Measurements from ENCODE around the gene RAB18.

DNA sequence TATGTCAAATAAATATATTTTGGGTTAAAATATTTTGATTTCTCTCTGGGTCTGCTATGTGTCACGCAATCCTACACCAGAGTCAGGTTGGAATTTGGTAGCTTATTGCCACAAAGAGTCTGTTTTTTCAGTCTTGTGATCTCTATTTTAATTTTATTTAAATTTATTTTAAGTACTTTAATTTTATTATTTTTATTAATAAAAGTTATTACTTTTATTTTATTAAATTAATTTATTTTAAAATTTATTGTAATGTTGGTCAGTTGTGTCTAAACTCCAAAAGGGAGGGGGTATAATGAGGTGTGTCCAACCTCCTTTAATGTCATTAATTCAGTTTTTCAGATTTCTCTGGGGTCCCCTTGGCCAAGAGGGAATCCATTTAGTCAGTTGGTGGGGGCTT lies 42.8 kb upstream of the RAB18 start:
- TF ChIP-seq, protein P1, sequence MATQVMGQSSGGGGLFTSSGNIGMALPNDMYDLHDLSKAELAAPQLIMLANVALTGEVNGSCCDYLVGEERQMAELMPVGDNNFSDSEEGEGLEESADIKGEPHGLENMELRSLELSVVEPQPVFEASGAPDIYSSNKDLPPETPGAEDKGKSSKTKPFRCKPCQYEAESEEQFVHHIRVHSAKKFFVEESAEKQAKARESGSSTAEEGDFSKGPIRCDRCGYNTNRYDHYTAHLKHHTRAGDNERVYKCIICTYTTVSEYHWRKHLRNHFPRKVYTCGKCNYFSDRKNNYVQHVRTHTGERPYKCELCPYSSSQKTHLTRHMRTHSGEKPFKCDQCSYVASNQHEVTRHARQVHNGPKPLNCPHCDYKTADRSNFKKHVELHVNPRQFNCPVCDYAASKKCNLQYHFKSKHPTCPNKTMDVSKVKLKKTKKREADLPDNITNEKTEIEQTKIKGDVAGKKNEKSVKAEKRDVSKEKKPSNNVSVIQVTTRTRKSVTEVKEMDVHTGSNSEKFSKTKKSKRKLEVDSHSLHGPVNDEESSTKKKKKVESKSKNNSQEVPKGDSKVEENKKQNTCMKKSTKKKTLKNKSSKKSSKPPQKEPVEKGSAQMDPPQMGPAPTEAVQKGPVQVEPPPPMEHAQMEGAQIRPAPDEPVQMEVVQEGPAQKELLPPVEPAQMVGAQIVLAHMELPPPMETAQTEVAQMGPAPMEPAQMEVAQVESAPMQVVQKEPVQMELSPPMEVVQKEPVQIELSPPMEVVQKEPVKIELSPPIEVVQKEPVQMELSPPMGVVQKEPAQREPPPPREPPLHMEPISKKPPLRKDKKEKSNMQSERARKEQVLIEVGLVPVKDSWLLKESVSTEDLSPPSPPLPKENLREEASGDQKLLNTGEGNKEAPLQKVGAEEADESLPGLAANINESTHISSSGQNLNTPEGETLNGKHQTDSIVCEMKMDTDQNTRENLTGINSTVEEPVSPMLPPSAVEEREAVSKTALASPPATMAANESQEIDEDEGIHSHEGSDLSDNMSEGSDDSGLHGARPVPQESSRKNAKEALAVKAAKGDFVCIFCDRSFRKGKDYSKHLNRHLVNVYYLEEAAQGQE (IDR thresholded peaks at IDR 0.05; ENCODE audit: low read depth), result no peak
- no peak for TF ChIP-seq CREB1 (IDR thresholded peaks at IDR 0.05; ENCODE audit: low read depth)
- no peak for TF ChIP-seq EP300 (IDR thresholded peaks at IDR 0.05; ENCODE audit: borderline replicate concordance)
- TF ChIP-seq, protein P2, sequence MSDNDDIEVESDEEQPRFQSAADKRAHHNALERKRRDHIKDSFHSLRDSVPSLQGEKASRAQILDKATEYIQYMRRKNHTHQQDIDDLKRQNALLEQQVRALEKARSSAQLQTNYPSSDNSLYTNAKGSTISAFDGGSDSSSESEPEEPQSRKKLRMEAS (IDR thresholded peaks at IDR 0.05), result no peak
- TF ChIP-seq TCF12 (IDR thresholded peaks at IDR 0.05; ENCODE audit: low read depth), result no peak
- no peak for TF ChIP-seq EGR1 (IDR thresholded peaks at IDR 0.05)
- TF ChIP-seq NFIC (IDR thresholded peaks at IDR 0.05), result no peak
- TF ChIP-seq CEBPB (IDR thresholded peaks at IDR 0.05), result no peak
- no peak for TF ChIP-seq YY1 (IDR thresholded peaks at IDR 0.05; ENCODE audit: low read depth)
